WTC11 (cell line): Measurements from ENCODE around the gene GAK.

Experiments used
- ELF4 ChIP-seq: sonication (generic); formaldehyde crosslinking; IDR thresholded peaks from 2 replicates; pipeline ENCODE4 v1.8.1; 2022; ENCODE audit warnings: low read depth, mild to moderate bottlenecking, moderate library complexity, missing genetic modification reagents
- GABPB1 ChIP-seq: sonication (generic); formaldehyde crosslinking; IDR thresholded peaks from 2 replicates; pipeline ENCODE4 v1.8.1; 2023; ENCODE audit warnings: mild to moderate bottlenecking, missing genetic modification reagents
- MYBL2 ChIP-seq: sonication (generic); formaldehyde crosslinking; IDR thresholded peaks from 2 replicates; pipeline ENCODE4 v1.8.1; 2023; ENCODE audit warnings: mild to moderate bottlenecking, moderate library complexity, missing genetic modification reagents
- TCF7 ChIP-seq: sonication (generic); formaldehyde crosslinking; IDR thresholded peaks from 2 replicates; pipeline ENCODE4 v1.8.0; 2022; ENCODE audit warnings: mild to moderate bottlenecking, low read depth, missing genetic modification reagents, moderate library complexity
- TF ChIP-seq, protein P1 (sequence below): sonication (generic); formaldehyde crosslinking; IDR thresholded peaks from 2 replicates; pipeline ENCODE4 v1.8.1; 2023; ENCODE audit warnings: mild to moderate bottlenecking, moderate library complexity, missing genetic modification reagents
- TF ChIP-seq, protein P2 (sequence below): sonication (generic); formaldehyde crosslinking; IDR thresholded peaks from 2 replicates; pipeline ENCODE4 v1.8.0; 2022; ENCODE audit warnings: mild to moderate bottlenecking, missing genetic modification reagents
- TF ChIP-seq, protein P3 (sequence below): fragments of 200-600 bp; IDR thresholded peaks from 2 replicates; pipeline ENCODE4 v1.8.0; 2022; ENCODE audit warnings: antibody characterized with exemption
- TF ChIP-seq, protein P4 (sequence below): sonication (generic); formaldehyde crosslinking; IDR thresholded peaks from 2 replicates; pipeline ENCODE4 v1.8.0; 2022; ENCODE audit warnings: mild to moderate bottlenecking, missing genetic modification reagents

DNA sequence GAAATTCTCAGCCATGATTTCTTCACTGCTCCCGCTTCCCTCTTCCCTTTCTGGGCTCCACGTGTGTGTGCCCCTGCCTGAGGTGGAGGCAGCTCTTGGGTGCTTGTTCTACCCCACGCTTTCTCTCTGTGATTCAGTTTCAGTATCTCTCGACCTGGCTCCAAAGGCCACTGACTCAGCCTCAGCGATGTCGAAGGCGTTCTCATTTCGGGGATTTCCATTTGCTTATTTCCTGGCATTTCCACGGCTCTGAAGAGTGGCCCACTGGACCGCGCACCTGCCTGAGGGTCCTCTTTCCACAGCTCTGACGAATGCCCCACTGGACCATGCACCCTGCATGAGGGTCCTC, 52.4 kb downstream of the GAK start:
- TF ChIP-seq, protein P1, sequence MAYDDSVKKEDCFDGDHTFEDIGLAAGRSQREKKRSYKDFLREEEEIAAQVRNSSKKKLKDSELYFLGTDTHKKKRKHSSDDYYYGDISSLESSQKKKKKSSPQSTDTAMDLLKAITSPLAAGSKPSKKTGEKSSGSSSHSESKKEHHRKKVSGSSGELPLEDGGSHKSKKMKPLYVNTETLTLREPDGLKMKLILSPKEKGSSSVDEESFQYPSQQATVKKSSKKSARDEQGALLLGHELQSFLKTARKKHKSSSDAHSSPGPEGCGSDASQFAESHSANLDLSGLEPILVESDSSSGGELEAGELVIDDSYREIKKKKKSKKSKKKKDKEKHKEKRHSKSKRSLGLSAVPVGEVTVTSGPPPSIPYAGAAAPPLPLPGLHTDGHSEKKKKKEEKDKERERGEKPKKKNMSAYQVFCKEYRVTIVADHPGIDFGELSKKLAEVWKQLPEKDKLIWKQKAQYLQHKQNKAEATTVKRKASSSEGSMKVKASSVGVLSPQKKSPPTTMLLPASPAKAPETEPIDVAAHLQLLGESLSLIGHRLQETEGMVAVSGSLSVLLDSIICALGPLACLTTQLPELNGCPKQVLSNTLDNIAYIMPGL (CRISPR knock-in tag): no peak
- TF ChIP-seq, protein P2, sequence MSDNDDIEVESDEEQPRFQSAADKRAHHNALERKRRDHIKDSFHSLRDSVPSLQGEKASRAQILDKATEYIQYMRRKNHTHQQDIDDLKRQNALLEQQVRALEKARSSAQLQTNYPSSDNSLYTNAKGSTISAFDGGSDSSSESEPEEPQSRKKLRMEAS (CRISPR knock-in tag): no peak
- TF ChIP-seq, protein P3, sequence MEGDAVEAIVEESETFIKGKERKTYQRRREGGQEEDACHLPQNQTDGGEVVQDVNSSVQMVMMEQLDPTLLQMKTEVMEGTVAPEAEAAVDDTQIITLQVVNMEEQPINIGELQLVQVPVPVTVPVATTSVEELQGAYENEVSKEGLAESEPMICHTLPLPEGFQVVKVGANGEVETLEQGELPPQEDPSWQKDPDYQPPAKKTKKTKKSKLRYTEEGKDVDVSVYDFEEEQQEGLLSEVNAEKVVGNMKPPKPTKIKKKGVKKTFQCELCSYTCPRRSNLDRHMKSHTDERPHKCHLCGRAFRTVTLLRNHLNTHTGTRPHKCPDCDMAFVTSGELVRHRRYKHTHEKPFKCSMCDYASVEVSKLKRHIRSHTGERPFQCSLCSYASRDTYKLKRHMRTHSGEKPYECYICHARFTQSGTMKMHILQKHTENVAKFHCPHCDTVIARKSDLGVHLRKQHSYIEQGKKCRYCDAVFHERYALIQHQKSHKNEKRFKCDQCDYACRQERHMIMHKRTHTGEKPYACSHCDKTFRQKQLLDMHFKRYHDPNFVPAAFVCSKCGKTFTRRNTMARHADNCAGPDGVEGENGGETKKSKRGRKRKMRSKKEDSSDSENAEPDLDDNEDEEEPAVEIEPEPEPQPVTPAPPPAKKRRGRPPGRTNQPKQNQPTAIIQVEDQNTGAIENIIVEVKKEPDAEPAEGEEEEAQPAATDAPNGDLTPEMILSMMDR: no peak
- TF ChIP-seq GABPB1 (CRISPR knock-in tag) (no peak), ELF4 (CRISPR knock-in tag) (no peak), MYBL2 (CRISPR knock-in tag) (no peak), TCF7 (CRISPR knock-in tag) (no peak)
- TF ChIP-seq, protein P4, sequence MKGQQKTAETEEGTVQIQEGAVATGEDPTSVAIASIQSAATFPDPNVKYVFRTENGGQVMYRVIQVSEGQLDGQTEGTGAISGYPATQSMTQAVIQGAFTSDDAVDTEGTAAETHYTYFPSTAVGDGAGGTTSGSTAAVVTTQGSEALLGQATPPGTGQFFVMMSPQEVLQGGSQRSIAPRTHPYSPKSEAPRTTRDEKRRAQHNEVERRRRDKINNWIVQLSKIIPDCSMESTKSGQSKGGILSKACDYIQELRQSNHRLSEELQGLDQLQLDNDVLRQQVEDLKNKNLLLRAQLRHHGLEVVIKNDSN: no peak
